Activated naive CD4-positive, alpha-beta T cell treated with anti-CD3 and anti-CD28 coated beads, Interleukin-2, amount 50 U/mL, for 72 hours (primary cell): ENCODE measurements around the gene CPNE2. TPM values are rescaled to one million over a fixed set of nuclear protein-coding genes. Genes with fewer than 3 reads are reported as not detected.

Source experiments
- ATAC-seq, 2 donors: fragments of 150-1000 bp; cut with Tn5 transposase; 2 replicates each; pipeline ENCODE4 v1.10.0; 2021; ENCODE audit warnings: mild to moderate bottlenecking in 2 of 2, moderate library complexity in 2 of 2
- DNase-seq, 2 donors: peaks; one replicate each; pipeline ENCODE4 v3.0.0; 2021 to 2022; ENCODE audit warnings: low spot score in 2 of 2
- H3K27ac Mint-ChIP-seq, 2 donors: one replicate each; pipeline ENCODE4 v1.8.0; 2022; ENCODE audit warnings: mild to moderate bottlenecking in 2 of 2, mixed read lengths in 2 of 2
- H3K36me3 Mint-ChIP-seq, 2 donors: one replicate each; pipeline ENCODE4 v1.8.0; 2022; ENCODE audit warnings: mixed read lengths in 2 of 2
- H3K9me3 Mint-ChIP-seq, 2 donors: one replicate each; pipeline ENCODE4 v1.8.0; 2022; ENCODE audit warnings: mixed read lengths in 2 of 2
- total RNA-seq, 2 donors: library from RNA; stranded (reverse); gene quantifications; one replicate each; pipeline ENCODE4 v1.2.3, GENCODE V29; 2022

The CPNE2 gene
- total RNA-seq, 2 donors from 2014 or later, result 5.1 to 11.5 TPM

DNA sequence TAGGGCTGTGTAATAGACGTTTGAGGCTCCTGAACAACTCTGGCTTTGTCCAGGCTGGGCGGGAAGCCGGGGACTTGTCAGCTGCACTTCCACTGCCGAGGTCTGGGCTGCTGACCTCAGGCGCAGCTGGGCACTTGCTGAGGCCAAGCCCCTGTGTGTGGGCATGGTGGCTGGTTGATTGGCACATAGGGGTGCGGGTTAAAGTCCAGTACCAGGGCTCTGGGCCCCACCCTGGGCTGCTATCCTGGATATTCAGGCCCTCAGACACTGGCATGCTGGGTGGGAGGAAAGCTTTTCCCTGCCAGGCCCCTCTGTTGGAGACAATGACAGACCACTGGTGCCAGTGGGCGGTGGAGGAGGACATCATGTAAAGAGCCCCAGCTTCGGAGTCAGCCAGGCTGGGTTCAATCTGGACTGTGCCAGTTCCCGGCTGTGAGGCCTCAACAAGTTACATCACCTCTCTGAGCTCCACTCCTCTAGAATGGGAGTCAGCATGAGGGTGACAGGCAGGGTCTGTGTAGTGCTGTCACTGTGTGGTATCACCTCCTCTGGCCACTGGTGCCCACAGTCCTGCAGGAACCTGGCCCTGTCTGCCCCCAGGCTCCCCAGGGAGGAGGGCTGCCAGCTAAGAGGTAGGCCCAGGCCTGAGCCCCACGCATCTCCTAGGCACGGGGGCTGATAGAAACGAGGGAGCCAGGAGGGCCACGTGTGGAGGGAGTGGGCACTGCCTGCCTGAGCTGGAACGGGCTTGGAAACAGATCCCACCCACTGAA, 51.0 kb downstream of the CPNE2 start:
- ATAC-seq (no peak), DNase-seq (no peak)
- H3K9me3 Mint-ChIP-seq, result no peaks in the 10 kb centered on the region
- no peak overlapping the region for H3K27ac Mint-ChIP-seq
- H3K36me3 Mint-ChIP-seq, result no peaks in the 10 kb centered on the region

DNA sequence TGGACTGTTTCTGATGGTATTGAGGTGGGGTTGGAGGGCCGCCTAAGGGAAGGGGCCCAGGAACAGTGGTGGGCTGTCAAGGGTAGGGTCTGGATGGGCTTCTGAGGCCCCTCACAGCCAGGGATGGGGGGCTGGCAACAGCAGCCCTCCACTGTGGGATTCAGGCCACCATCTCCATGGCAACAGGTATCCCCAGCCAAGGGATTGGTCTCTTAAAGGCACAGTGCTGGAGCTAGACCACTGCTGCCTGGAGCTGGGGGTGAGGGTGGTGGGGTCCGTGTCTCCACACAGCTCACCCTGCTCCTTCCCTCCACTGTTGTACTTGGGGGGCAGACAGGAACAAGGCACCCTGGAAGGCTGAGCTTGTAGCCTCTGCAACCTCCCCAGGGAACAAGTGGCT, 51.6 kb downstream of the CPNE2 start:
- no peak for ATAC-seq
- no peaks in the 10 kb centered on the region for H3K36me3 Mint-ChIP-seq
- DNase-seq, result no peak
- no peaks in the 10 kb centered on the region for H3K9me3 Mint-ChIP-seq
- H3K27ac Mint-ChIP-seq, result no peak overlapping the region

DNA sequence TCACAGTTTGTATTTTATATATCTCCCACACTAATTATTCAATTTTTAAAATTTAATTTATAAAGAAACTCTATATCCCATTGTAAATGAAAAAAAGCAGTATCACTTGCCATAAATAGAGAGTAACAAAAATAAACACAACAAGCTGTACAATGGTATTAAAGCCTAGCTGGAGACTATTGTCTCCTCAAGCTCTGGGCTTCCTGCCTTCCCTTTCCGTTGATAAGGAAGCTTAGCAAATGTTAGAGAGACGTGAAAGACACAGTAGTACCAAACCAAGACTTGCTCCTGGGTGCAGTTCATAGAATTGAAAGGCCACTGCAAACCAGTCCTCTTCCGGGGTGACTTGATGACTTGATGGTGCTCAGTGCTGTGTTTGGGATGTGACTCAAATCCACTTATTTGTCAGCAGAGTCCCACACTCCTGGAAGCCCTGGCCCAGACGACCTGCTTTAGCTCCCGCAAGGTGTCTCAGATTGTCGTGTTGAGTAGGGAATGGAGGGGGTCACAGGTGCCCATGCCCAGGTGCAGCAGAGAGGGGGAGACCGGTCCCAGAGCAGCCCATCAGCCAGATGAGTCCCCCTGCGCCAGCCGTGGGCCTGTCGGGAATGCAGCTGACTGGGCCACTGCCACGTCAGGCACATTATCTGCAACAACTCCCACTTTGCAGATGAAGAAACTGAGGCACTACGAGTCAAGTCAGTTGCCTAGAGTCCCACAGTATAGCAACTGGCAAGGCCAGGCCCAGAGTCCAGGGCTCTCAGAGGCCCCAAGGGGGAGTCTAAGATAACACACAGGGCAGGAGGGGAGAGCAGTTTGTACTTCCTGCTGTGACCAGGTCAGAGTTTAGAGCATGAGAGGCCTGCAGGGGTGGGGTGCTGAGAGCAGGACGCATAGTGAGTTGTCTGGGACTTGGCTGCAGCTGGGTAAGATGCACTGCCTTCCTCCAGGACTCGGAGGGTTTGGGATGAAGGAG, 53.0 kb downstream of the CPNE2 start:
- Mint-ChIP-seq H3K9me3 (no peaks in the 10 kb centered on the region), H3K36me3 (no peaks in the 10 kb centered on the region), H3K27ac (peak overlapping the region; percentile 12 to 55)
- DNase-seq (no peak), ATAC-seq (no peak)

DNA sequence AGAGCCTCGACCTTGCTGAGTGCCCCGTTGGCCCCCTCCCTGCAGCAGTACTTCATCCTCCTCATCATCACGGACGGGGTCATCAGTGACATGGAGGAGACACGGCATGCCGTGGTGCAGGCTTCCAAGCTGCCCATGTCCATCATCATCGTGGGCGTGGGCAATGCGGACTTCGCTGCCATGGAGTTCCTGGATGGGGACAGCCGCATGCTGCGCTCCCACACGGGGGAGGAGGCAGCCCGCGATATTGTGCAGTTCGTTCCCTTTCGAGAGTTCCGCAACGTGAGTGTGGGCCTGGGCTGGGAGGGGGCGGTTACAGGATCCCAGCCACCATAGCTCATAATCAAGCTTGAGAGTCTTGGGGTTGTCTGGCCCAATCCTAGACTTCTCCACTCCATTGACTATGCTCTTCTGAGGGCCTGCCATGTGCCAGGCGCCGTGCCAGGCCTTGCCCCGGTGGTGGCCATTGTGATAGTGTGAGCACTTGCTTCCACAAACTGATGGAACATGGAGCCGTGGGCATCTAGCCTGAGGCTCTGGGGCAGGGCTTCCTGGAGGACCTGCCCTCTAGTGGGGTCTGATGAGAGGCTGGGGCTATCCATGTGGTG, 53.8 kb downstream of the CPNE2 start:
- no peaks in the 10 kb centered on the region for H3K36me3 Mint-ChIP-seq
- DNase-seq, result no peak
- H3K9me3 Mint-ChIP-seq, result no peaks in the 10 kb centered on the region
- no peak overlapping the region for H3K27ac Mint-ChIP-seq
- ATAC-seq, result no peak

DNA sequence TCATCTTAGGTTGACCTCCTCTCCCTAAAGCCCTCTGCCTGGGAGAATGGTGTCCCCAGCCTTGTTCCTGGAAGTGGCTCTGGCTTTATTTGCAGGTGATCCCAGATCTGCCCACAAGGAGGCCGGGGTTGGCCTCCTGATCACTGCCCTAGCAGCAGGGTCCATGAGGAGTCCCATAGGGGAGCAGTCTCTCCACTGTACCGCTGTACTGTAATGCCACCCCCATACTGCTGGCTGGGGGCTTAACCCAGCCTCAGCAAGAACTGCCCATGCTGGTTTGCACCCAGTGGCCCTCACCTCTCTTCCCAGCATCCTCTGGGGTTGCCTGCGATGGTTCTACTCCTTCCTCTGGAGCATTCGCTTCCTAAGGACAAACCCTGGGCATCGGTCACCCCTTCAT, 54.4 kb downstream of the CPNE2 start:
- H3K9me3 Mint-ChIP-seq, result no peaks in the 10 kb centered on the region
- peak overlapping the region in 1 of 2 donors; percentile 35 for H3K27ac Mint-ChIP-seq
- ATAC-seq (no peak), DNase-seq (no peak)
- no peaks in the 10 kb centered on the region for H3K36me3 Mint-ChIP-seq

DNA sequence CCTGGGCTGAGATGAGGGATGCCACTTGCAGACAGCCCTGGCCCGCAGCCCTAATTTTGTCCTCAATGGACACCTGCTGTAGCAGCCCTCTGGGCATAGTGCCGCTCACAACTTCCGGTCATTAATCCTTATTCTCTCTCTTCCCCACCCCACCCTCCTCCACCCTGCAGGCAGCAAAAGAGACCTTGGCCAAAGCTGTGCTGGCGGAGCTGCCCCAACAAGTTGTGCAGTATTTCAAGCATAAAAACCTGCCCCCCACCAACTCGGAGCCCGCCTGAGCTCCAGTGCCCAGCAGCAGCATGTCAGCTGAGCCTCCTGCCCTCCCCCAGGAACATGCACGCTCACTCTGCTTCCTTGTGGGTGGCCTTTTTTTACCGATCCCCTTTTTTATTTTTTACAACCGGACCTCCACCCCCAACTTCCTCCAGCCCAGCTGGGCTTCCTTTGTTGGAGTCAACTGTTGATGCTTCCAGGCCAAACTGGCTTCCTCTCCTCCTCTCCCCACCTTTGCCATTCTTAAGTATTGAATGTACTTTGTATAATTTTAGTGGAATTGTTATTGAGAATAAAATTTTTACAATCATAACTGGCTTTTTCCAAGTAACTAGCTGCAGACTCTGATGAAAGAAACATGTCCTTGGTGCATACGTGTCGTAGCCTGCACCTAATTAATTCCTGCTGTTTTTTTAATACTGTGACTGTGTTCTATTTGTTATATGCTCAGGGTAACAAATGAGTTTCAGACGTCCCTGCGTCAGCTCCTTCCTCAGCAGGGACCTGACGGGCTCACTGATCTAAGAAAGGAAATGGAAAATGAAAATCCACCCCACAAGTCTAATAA, 55.2 kb downstream of the CPNE2 start:
- Mint-ChIP-seq H3K27ac (peak overlapping the region; percentile 29 to 35), H3K36me3 (peaks cover 0 to 7% of the 10 kb centered on the region in 2 donors), H3K9me3 (no peaks in the 10 kb centered on the region)
- DNase-seq (no peak), ATAC-seq (no peak)

DNA sequence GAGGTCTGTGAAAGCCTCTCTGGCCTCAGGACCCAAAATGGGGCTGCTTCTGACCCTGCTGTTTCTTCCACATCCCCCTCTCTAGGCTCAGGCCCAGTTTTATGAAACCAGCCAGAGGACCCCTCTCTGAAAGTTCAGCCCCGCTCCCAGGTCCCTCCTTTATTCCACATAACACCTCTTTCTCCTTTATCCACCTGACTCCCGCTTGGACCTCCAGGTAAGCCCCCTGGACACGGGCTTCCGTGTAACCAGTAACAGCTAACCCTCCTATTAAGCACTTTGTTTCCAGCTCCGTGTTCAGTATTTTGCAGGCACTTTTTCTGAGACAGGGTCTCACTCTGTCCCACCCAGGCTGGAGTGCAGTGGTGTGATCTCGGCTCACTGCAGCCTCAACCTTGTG, 56.1 kb downstream of the CPNE2 start:
- Mint-ChIP-seq H3K27ac (peak overlapping the region; percentile 9 to 26), H3K36me3 (peaks cover 2 to 11% of the 10 kb centered on the region in 2 donors), H3K9me3 (no peaks in the 10 kb centered on the region)
- ATAC-seq (no peak), DNase-seq (no peak)

DNA sequence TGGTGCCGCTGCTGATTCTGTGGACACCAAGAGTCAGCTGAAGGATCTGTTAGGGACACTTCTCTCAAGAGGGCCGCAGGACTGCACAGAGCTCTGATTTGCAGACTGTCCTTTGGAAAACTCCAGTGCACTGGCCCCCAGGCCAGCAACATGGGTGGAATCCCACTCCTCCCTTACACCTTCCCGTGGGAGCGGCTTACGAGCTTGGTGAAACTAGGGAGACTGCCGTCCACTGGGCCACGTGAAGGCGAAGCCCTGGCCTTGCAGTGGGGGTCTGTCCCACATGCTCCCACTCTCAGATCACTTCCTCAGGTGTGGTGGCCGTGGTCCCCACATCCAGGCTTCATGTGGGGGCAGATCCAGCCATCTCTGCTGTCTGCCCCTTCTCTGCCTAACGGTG, 57.0 kb downstream of the CPNE2 start:
- H3K27ac Mint-ChIP-seq, result no peak overlapping the region
- DNase-seq (no peak), ATAC-seq (no peak)
- peaks cover 11 to 19% of the 10 kb centered on the region in 2 donors for H3K36me3 Mint-ChIP-seq
- no peaks in the 10 kb centered on the region for H3K9me3 Mint-ChIP-seq

DNA sequence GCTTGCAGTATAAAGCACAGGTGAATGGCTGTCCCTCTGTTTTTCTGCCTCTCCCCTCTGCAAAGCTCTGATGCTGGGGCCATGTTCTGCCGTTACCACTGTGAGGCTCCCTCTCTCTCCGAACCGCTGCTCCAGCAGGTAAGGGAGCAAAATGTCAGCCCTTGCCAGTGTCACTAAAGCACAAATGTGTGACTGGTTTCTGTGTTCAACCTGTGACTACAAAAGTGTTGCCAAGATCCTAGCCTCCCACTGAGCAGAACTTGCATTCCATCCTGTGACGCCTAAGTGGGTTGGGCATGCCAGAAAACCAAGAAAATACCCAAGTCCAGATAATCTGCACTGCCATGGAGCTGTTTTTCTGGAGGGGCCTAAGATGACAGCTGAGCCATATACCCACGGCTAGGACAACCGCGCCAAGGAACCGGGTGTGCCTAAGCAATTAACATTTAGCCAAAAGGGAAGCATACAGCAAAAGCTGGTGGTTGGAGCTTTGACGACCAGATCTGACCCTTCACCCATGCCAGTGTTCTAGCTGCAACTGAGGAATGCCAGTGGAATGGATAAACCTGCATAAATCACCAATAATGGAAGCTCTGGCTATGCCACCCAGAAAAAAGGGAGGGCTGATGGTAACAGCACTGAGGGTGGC, 58.4 kb downstream of the CPNE2 start:
- Mint-ChIP-seq H3K36me3 (peaks cover 15 to 22% of the 10 kb centered on the region in 2 donors), H3K27ac (peak overlapping the region in 1 of 2 donors; percentile 37), H3K9me3 (no peaks in the 10 kb centered on the region)
- ATAC-seq, result no peak
- no peak for DNase-seq

DNA sequence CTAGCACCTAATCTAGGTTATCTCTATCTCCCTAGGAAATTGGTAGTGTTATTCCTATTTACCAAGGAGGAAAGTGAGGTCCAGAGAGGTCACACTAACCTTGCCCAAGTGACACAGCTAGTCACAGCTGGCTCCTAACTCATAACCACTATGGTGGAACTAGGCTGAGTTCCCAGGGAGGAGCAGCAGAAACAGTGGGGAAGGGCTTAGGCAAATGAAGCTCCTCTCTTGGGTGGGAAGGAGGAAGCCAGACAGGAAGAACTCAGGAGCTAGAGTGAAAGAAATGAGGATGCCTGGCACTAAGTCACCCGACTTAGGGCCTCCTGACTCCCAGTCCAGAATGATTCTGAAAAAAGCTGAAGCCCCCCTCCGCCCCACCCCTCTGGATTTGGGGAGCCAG, 59.0 kb downstream of the CPNE2 start:
- DNase-seq, result no peak
- Mint-ChIP-seq H3K9me3 (no peaks in the 10 kb centered on the region), H3K27ac (peak overlapping the region in 1 of 2 donors; percentile 51), H3K36me3 (peaks cover 20 to 28% of the 10 kb centered on the region in 2 donors)
- no peak for ATAC-seq

DNA sequence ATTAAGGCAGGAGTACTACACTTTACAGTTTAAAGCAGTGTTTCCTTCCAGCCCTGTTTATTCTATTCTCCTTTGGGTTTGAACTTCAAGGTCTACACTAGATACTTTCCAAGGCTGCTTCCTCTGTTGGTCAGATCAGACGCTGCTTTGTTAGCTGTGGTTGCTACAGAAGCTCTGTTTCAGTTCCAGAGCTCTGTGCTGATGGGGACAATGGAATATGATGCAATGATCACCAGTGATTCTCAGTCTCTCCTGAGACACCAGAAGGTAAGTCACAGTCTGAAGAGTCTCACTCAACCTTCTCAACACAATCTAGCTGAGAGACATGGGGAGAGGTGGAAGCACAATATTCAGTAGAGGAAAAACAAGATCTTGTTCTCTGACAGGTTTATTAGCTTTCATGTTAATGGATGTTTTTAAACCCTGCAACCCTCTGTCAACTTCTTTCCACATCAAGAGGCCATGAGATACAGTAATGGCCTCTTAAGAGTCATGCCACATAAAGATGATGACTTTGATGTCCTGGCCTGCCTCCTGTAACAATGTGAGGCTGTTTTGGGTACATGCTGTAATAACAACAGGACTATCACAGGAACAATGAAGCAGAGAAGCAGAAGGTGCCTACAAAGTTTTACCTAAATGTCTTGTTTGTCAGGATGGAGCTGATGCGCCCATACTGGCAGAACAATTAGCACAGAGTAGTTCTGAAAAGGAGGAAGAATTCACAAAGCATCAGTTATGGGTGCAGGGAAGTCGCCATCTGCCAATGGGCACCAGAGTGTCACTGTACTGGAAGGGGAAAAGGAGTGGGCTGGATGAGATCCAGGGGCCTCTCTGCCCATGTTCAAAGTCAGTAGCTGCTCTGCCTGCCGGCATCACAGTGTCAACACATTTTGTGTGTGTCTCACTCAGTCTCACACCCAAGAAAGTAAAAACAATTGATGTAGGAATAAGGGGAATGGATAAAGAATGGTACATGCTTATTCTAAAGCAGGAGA, 60.0 kb downstream of the CPNE2 start:
- ATAC-seq (peak; percentile 54 to 71), DNase-seq (no peak)
- no peaks in the 10 kb centered on the region for H3K9me3 Mint-ChIP-seq
- H3K27ac Mint-ChIP-seq, result peak overlapping the region; percentile 9 to 91
- peaks cover 22 to 38% of the 10 kb centered on the region in 2 donors for H3K36me3 Mint-ChIP-seq

DNA sequence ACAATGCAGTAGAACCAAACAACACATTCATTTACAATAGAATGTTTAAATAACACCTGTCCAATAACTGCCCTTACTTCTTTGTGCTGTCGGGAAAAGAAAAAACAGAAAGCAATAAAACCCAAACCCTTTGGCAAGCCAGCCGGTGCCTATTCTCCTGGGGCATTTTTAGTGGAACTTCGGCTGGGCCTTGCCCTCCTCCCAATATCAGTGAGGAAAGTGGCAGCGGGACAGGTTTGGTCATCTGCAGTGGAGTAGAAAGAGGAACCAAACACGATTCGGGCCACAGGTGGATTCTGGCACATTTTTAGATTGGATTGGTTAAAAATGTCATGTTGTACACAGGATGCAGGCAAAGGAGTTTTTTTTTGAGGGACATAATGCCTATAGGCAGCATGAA, 61.5 kb downstream of the CPNE2 start:
- peaks cover 24 to 48% of the 10 kb centered on the region in 2 donors for H3K36me3 Mint-ChIP-seq
- no peak for ATAC-seq
- H3K27ac Mint-ChIP-seq, result no peak overlapping the region
- DNase-seq, result no peak
- H3K9me3 Mint-ChIP-seq, result no peaks in the 10 kb centered on the region

DNA sequence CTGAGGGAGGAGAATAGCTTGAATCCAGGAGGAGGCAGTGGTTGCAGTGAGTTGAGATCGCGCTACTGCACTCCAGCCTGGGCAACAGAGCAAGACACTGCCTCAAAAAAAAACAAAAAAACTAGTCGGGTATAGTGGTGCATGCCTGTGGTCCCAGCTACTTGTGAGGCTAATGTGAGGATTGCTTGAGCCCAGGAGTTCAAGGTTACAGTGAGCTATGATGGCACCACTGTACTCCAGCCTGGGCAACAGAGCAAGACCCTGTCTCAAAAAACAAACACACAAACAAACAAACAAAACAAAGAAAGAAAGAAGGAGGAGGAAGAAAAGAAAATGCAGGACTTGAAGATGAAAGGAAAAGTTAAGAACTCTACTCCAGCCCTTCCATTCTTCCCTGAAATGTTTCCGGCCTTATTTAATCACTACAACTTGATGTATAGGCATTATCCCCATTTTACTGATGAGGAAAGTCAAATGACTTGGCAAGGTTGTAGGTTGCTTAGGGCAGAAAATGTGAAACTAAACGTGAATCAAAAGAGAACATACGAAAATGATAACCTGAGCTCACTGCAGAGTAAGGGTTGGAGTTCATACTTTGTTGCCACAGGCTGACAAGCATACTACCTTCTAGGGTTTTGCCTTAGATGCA, 63.4 kb downstream of the CPNE2 start:
- ATAC-seq, result no peak
- H3K9me3 Mint-ChIP-seq, result no peaks in the 10 kb centered on the region
- peaks cover 33 to 58% of the 10 kb centered on the region in 2 donors for H3K36me3 Mint-ChIP-seq
- no peak for DNase-seq
- no peak overlapping the region for H3K27ac Mint-ChIP-seq

DNA sequence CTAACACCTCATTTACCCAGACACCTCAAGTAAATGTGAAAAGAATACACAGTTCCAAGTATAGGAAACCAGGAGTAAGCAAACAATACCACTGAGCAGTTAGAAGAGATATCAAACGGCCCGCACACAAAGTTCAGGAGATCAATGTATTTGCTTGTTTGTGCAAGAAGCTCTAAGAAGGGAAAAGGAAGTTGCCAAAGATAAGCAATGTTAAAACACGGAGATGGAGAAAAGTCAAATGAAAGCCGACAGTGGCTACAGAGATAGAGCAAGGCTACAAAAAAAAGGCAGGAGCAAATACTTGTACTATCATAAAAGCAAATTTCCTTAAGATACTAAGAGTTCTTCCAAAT, 63.9 kb downstream of the CPNE2 start:
- Mint-ChIP-seq H3K36me3 (peaks cover 33 to 58% of the 10 kb centered on the region in 2 donors), H3K9me3 (no peaks in the 10 kb centered on the region), H3K27ac (peak overlapping the region in 1 of 2 donors; percentile 2)
- no peak for DNase-seq
- ATAC-seq, result no peak
